CD14-positive monocyte (primary cell): ENCODE results near the gene ZBP1. TPM values are rescaled to one million over a fixed set of nuclear protein-coding genes. Genes with fewer than 3 reads are reported as not detected.

Source experiments
- DNase-seq, 3 donors: peaks; one replicate each; pipeline ENCODE4 v3.0.0-alpha.2; 2011 to 2022
- H2AFZ ChIP-seq: 2 replicates; pipeline ENCODE4 v1.6.0; 2012; ENCODE audit warnings: mild to moderate bottlenecking, low read depth, low read length, inconsistent platforms; ENCODE audit not compliant: insufficient read depth, poor library complexity, severe bottlenecking
- H3K27ac ChIP-seq, 2 donors: 1 replicate in 1 of 2; 2 replicates in 1 of 2; pipeline ENCODE4 v1.5.1; 2012 to 2013; ENCODE audit warnings: low read length in 2 of 2, control low read depth in 1 of 2, inconsistent platforms in 1 of 2, low read depth in 1 of 2, mild to moderate bottlenecking in 1 of 2
- H3K27me3 ChIP-seq, 2 donors: one replicate each; pipeline versions ENCODE4 v1.6.0 to v1.6.1; 2011 to 2013; ENCODE audit warnings: low read length in 2 of 2; ENCODE audit not compliant: control insufficient read depth in 2 of 2, insufficient read depth in 2 of 2
- H3K36me3 ChIP-seq, 2 donors: replicated peaks in 1 of 2; 1 replicate in 1 of 2; 2 replicates in 1 of 2; pipeline versions ENCODE4 v1.5.1 to v1.6.1; 2012 to 2013; ENCODE audit warnings: low read length in 2 of 2, control low read depth in 1 of 2, inconsistent platforms in 1 of 2, mild to moderate bottlenecking in 1 of 2; ENCODE audit not compliant: insufficient read depth in 2 of 2, control insufficient read depth in 1 of 2
- H3K4me1 ChIP-seq, 2 donors: 1 replicate in 1 of 2; 2 replicates in 1 of 2; pipeline versions ENCODE4 v1.5.1 to v1.6.1; 2012 to 2013; ENCODE audit warnings: low read length in 2 of 2, control low read depth in 1 of 2, inconsistent platforms in 1 of 2, mild to moderate bottlenecking in 1 of 2, moderate library complexity in 1 of 2; ENCODE audit not compliant: insufficient read depth in 2 of 2, control insufficient read depth in 1 of 2
- H3K4me2 ChIP-seq: replicated peaks from 2 replicates; pipeline ENCODE3; 2012; ENCODE audit warnings: low read length, moderate library complexity, mild to moderate bottlenecking; ENCODE audit not compliant: poor library complexity, severe bottlenecking; ENCODE audit errors: extremely low read depth
- H3K4me3 ChIP-seq, 3 experiments: fragments of 200-600 bp in 1 of 3; sonication (generic) in 1 of 3; replicated peaks in 1 of 3; 1 replicate in 2 of 3; 2 replicates in 1 of 3; pipeline ENCODE4 v1.5.1; 2011 to 2013; ENCODE audit warnings: low read length in 3 of 3, mild to moderate bottlenecking in 3 of 3, control low read depth in 2 of 3, low read depth in 2 of 3, inconsistent platforms in 1 of 3, moderate library complexity in 1 of 3
- H3K79me2 ChIP-seq: 2 replicates; pipeline ENCODE4 v1.6.0; 2012; ENCODE audit warnings: mild to moderate bottlenecking, control low read depth, inconsistent platforms, low read length, moderate library complexity; ENCODE audit not compliant: insufficient read depth
- H3K9ac ChIP-seq: 2 replicates; pipeline ENCODE4 v1.6.0; 2017; ENCODE audit warnings: low read length, mild to moderate bottlenecking; ENCODE audit not compliant: insufficient read depth, poor library complexity, severe bottlenecking
- H3K9me3 ChIP-seq, 2 donors: replicated peaks in 1 of 2; 1 replicate in 1 of 2; 2 replicates in 1 of 2; pipeline versions ENCODE4 v1.5.1 to v1.6.1; 2012 to 2013; ENCODE audit warnings: low read length in 2 of 2, control low read depth in 1 of 2; ENCODE audit not compliant: control insufficient read depth in 1 of 2, insufficient read depth in 1 of 2
- H4K20me1 ChIP-seq: 2 replicates; pipeline ENCODE4 v1.6.0; 2012; ENCODE audit warnings: mild to moderate bottlenecking, low read length, control low read depth, moderate library complexity; ENCODE audit not compliant: insufficient read depth
- H3K27ac Mint-ChIP-seq, 7 donors: one replicate each; pipeline ENCODE4 v1.8.0; 2020; ENCODE audit warnings: mild to moderate bottlenecking in 7 of 7, mixed read lengths in 7 of 7, moderate library complexity in 6 of 7, inconsistent platforms in 2 of 7
- H3K27me3 Mint-ChIP-seq, 3 donors: one replicate each; pipeline ENCODE4 v1.8.0; 2021 to 2022; ENCODE audit warnings: low read depth in 3 of 3, mild to moderate bottlenecking in 3 of 3, mixed read lengths in 3 of 3, moderate library complexity in 3 of 3, inconsistent platforms in 1 of 3
- H3K36me3 Mint-ChIP-seq, 2 donors: one replicate each; pipeline ENCODE4 v1.8.0; 2020; ENCODE audit warnings: mixed read lengths in 2 of 2, inconsistent platforms in 1 of 2, mild to moderate bottlenecking in 1 of 2
- H3K4me1 Mint-ChIP-seq: one replicate; pipeline ENCODE4 v1.8.0; 2020; ENCODE audit warnings: mild to moderate bottlenecking, mixed read lengths
- H3K4me3 Mint-ChIP-seq, 2 donors: one replicate each; pipeline ENCODE4 v1.8.0; 2020; ENCODE audit warnings: mild to moderate bottlenecking in 2 of 2, mixed read lengths in 2 of 2, moderate library complexity in 1 of 2
- H3K9me3 Mint-ChIP-seq, 7 donors: one replicate each; pipeline ENCODE4 v1.8.0; 2020 to 2022; ENCODE audit warnings: mixed read lengths in 7 of 7, mild to moderate bottlenecking in 6 of 7, moderate library complexity in 6 of 7, inconsistent platforms in 2 of 7
- CTCF ChIP-seq: fragments of 200-600 bp; IDR thresholded peaks from one replicate; pipeline ENCODE4 v1.8.0; 2022; ENCODE audit warnings: antibody characterized with exemption, mild to moderate bottlenecking
- WGBS: methylation state at CpG from one replicate; pipeline ENCODE4 v1.1.5; 2013; ENCODE audit warnings: missing lambda C conversion rate; ENCODE audit not compliant: insufficient coverage; 5-methylcytosine and 5-hydroxymethylcytosine counted together
- intact Hi-C, 2 donors: fragments of 100-400 bp; cut with micrococcal nuclease; formaldehyde crosslinking; loops; one replicate each; pipeline versions ENCODE4 v1.15.0 to v1.15.1; 2023
- polyA plus RNA-seq, 3 donors: library from polyadenylated mRNA; depleted of rRNA in 1 of 3; unstranded in 2 of 3; stranded (reverse) in 1 of 3; fragments of 300-500 nt in 2 of 3; fragments of >200 nt in 1 of 3; fragmentation: Illumina TruSeq in 2 of 3; gene quantifications; 1 replicate in 2 of 3; 2 replicates in 1 of 3; pipeline ENCODE4 v1.2.3, GENCODE V29; 2012 to 2021

The ZBP1 gene
- polyA plus RNA-seq, 3 donors: 2.8 to 25.9 (median 3.0) TPM

- Histone ChIP-seq H3K4me1 (no peaks in the 10 kb centered on the region), H3K4me2 (no peak overlapping the region), H2AFZ (no peak overlapping the region), H3K9me3 (no peaks in the 10 kb centered on the region), H3K27me3 (peaks cover 5 to 24% of the 10 kb centered on the region in 2 donors), H3K27ac (no peak overlapping the region), H3K4me3 (no peak overlapping the region), H3K79me2 (no peaks in the 10 kb centered on the region), H4K20me1 (no peaks in the 10 kb centered on the region), H3K9ac (no peak overlapping the region), H3K36me3 (no peaks in the 10 kb centered on the region)
- Mint-ChIP-seq H3K27ac (no peak overlapping the region), H3K9me3 (no peaks in the 10 kb centered on the region), H3K27me3 (peaks cover 25 to 34% (median 25%) of the 10 kb centered on the region in 3 donors), H3K4me1 (no peaks in the 10 kb centered on the region), H3K36me3 (no peaks in the 10 kb centered on the region), H3K4me3 (no peak overlapping the region)
- no peak for DNase-seq
- intact Hi-C loops: no loop called here
- no peak for TF ChIP-seq CTCF
- WGBS: 81% methylated on average over 8 of the region's 12 CpGs
Observed at GRCh38 chr20:57573242-57573641, 47.0 kb downstream of the ZBP1 start.

- Histone ChIP-seq H3K4me1 (no peaks in the 10 kb centered on the region), H3K4me3 (no peak overlapping the region), H3K79me2 (no peaks in the 10 kb centered on the region), H4K20me1 (no peaks in the 10 kb centered on the region), H3K9me3 (no peaks in the 10 kb centered on the region), H2AFZ (no peak overlapping the region), H3K9ac (no peak overlapping the region), H3K4me2 (no peak overlapping the region), H3K27me3 (peaks cover 5 to 15% of the 10 kb centered on the region in 2 donors), H3K36me3 (no peaks in the 10 kb centered on the region), H3K27ac (no peak overlapping the region)
- Mint-ChIP-seq H3K4me1 (no peaks in the 10 kb centered on the region), H3K4me3 (no peak overlapping the region), H3K9me3 (no peaks in the 10 kb centered on the region), H3K27ac (no peak overlapping the region), H3K27me3 (peaks cover 24 to 31% (median 25%) of the 10 kb centered on the region in 3 donors), H3K36me3 (no peaks in the 10 kb centered on the region)
- intact Hi-C loops: no loop called here
- TF ChIP-seq CTCF: no peak
- no peak for DNase-seq
- 100% methylated on average over 1 of the region's 3 CpGs for WGBS
Observed at GRCh38 chr20:57571782-57572416, 48.3 kb downstream of the ZBP1 start.
